ENCODE measurements around the gene RPS6KB1.

GRCh38 chr17:59907467-59907866 lies 14.5 kb downstream of the RPS6KB1 start:
- TF ChIP-seq POLR2AphosphoS5 (IDR thresholded peaks at IDR 0.05), result no peak
- no peak for TF ChIP-seq CTCF (IDR thresholded peaks at IDR 0.05; ENCODE audit: poor library complexity, severe bottlenecking)

Measured in neural cell (in vitro differentiated cells).